HG03139 (cell line): Measurements from ENCODE around the gene LHX6.

ENCODE experiments used
- ATAC-seq: cut with Tn5 transposase; IDR thresholded peaks from one replicate; pipeline ENCODE4 v1.9.1; 2021; ENCODE audit not compliant: unreplicated experiment

LHX6 gene

DNA sequence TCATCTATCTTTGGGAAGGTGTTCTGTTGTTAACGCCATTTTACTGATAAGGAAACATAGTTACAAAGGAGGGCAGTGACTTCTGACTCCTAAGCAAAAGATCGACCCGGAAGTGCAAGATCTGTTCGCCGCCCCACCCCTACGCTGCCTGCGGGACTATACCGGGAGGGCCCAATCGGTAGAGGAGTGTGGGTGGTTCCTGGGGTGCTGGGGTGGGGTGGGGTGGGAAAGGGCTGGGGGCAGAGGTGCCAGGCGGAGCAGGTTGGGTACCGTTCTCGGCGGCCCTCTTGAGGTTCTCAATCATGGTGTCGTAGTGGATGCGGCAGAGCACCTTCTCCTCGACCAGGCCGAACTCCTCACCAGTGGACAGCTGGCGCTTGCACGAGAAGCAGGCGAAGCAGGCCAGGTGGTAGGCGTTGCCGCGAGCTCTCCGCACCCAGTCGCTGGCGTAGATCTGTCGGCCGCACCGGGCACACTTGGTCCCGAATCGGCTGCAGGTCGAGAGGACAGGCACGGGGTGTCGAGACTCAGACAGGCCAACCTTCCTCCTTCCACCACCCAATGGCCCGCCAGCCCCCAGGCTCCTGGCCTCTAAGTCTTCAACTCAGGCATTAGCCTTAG lies 11.8 kb downstream of the LHX6 start:
- ATAC-seq, result no peak

DNA sequence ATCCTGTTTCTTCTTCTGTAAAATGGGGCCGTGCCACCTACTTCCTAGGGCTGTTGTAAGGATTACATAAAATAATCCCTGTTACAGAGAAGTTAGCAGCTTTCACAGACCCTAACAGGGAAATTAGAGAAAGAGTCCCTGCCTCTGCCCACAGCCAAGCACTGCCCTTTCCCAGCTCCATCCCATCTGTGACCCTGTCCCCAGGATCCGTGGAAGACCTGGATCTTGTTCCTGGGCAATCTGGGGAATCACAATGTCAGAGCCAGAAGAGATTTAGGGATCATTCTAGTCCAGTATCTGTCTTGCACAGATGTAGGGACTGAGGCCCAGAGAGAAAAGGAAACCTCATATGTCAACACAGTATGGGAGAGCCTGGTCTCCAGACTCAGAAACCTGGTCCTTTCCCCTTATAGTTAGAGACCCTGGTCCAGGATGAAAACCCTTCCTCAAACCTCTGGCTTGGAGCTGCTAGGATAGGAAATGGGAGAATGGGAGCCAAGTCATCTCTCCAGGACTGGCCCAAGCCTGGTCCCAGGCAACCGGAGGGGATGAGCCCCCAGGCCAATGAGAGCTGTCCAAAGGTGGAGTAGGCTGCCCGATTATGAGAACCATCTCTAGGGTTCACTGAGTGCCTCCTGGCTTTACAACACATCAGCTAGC lies 12.5 kb downstream of the LHX6 start:
- ATAC-seq, result no peak

DNA sequence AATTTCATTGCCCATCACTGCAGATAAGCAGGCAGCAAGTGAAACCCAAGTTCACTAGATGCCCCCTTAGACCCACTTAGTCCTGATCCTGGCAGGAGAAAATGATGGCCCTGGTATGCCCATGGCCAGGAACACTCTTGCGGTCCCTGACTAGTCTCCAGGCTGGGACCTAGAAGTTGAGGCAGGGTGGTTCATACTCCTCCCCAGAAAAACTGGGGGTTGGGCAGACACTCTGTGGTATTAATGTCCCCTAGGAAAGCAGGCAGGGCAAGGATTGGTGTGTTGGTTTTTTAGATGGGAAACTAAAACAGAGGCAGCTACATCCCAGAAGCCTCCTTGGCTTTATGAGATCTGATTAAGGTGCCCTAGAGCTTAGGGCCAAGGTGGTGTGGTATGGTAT lies 13.1 kb downstream of the LHX6 start:
- no peak for ATAC-seq

DNA sequence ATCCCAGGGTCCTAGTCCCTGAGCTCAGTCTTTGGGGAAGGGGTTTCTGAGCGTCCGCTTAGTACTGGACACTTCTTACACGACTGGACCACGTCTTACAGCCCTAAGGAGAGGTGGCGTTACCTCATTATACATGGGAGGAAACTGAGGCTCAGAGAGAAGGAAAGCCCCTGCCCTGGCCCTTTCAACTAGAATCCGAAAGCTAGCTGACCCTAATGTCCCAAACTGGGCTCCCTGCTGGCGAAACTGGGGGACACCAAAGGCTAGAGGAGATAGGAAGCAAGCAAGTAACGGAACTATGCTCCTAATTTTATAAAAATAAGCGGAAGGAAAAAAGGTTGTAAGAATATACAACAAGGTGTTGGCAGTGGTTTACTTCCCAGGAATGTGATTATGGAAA lies 14.2 kb downstream of the LHX6 start:
- ATAC-seq, result no peak

DNA sequence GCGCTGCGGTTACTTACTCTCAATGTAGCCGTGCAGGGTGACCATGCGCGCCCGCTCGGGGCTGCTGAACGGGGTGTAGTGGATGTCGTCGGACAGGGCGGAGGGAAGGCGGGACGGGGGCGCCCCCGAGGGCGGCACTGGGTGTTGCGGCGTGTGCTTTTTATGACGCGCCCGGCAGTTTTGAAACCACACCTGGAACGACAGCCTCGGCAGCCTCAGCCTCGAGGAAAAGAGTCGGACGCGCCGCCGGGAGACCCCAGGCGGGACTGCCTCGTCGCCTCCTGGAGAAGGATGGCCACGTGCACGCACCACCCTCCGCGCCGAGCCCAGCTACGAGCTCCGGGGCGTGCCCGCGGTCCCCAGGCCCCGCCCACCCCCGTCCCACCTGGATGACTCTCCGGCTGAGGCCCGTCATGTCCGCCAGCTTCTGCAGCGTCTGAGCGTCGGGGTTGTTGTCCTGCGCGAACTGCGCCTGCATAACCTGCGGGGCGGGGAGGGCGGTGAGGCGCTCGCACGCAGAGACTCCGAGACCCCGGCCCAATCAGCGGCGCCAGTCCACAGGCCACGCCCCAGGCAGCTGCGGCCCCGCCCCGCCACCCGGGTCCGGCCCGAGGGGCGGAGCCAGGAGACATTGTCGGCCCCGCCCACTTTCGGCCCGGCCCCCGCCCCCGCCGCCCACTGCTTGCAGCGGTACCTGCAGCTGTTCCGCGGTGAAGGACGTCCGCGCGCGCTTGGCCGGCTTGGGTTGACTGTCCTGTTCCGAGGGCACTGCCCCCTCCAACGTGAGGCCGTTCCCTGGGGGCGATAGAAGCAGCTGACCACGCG lies 15.0 kb downstream of the LHX6 start:
- ATAC-seq, result peak; percentile 46

DNA sequence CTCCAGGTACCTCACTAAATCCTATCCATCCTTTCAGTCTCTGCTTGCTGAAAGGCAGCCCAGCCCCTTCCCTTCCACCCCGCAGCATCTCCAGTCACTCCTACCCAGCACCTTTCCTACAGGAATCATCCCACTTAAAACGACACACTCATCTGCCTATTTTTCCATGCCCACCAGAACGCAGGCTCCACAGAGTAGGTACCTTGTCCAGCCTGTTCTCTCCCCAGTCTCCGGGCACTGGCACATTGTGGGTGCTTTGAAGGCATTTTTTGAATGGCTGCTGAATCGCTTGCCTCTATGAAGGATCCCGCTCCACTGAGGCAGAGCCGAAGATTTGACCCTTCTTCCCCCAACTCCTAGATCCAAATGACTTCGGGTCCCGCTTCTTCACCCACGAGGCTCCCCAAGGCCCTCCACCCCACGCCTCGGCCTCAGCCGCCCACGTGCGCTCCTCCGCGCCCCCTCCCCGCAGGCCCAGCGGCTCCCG lies 15.6 kb downstream of the LHX6 start:
- no peak for ATAC-seq

DNA sequence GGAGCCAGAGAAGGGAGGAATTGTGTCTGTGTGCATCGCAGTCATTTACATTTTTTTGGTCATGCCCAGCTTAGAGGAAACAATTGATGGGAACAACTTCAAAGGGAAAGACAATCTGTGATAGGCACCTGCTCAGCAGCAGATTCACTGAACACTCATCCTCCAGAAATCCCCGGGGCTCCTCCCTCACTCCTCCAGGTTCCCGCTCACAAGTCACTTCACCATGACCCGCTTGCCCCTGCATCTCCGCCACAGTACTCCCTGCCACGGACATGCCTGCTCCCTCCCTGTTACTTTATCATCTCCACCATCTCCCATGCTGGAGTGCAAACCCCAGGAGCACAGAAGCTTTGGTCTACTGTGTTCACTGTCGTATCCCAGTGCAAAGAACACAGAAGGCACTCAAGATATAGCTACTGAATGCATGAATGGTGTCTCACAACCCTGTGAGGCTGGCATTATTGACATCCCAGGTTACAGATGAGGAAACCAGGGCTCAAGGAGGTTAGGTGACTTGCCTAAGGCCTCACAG lies 16.2 kb downstream of the LHX6 start:
- no peak for ATAC-seq

DNA sequence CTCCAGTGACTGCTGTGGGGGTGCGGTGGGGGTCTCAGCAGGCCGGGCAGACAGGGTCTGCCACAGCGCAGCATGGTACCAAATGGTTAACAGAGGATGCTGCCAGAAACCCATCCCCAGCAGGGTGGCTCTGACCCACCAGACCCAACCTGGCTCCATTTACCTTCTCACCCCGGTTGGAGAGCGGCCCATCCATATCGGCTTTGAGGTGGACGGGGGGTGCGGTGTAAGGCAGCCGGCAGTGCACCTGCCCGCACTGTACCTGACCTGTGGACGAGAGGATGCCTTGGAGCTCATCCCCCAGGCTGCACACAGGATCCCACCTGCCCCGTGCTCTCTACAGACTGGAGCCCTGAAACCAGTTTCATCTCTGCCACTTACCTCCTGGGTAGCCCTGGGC lies 19.3 kb downstream of the LHX6 start:
- no peak for ATAC-seq

DNA sequence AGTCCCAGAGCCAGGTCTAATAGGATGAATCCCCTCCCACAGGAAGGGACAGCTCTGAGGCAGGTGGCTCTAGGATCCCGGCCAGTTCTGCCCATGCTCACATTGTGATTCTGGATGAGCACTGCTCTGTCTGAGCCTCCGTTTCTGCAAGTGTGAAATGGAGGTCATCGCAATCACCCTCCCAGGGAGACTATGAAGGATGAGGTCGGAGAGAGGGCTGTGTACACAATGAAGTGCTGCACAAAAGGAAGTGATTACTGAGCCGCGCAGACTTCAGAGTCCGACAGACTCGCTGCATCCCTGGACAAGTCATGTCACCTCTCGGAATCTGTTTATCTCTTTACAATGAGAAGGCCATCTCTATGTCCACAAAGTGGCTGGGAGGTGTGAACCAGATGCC lies 21.7 kb downstream of the LHX6 start:
- ATAC-seq, result no peak

DNA sequence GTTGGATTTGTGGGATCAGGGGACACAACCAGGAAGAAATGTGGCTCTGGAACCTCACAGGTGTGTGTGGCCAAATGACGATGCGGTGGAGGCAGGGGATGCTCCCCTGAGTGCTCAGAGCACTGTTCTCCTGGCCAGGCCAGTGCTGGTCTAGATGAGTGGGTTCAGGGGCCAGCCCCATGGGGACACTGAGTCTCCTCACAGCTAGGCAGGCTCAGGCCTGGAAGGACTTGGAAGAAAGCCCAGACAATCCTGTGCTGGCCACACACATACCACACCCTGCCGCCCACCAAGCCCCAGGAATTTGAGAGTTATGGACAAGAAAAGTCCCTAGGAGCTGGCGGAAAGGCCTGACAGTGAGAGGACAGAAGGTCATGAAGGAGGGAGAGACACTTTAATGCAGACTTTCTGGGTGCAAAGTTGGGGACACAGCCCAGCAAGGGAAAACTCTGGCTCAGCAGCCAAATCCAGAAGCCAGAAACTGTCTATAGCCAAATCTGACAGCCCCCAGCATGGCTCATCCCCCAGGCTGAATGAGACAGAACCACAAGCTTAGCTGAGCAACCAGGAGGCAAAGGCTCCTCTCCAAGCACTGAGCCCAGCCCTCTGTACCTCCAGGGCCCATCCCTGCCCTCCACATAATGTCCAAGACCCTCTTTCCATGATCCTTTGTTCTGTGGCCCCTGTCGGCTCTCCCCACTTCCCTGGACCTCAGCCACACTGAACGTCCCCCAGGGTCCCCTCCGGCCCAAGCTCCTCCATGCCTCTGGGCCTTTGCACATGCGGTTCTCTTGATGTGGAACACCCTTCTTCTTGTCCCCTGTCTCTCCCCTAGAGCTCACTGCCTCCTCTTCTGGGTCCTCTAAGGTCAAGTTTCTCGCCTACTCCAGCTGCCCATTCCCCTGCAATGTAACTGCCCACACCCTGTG lies 22.4 kb downstream of the LHX6 start:
- ATAC-seq, result no peak

DNA sequence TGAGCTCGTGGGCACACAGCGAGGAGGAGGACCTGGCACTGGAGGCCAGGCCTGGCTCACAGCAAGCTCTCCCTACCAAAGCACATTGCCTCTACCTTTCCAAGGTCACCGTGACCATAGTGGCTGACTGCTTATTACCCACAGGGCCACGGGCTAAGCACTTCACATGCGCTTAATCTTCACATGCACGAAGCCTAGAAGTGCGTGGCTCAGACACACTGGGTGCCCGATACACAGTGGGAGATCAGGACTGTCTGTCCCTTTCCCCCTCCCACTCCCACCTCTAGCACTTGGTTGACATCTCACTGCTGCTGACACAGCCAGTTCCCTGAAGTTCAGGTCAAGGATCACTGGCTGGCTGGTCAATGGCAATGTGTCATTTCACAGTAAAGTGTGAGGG lies 23.6 kb downstream of the LHX6 start:
- no peak for ATAC-seq

DNA sequence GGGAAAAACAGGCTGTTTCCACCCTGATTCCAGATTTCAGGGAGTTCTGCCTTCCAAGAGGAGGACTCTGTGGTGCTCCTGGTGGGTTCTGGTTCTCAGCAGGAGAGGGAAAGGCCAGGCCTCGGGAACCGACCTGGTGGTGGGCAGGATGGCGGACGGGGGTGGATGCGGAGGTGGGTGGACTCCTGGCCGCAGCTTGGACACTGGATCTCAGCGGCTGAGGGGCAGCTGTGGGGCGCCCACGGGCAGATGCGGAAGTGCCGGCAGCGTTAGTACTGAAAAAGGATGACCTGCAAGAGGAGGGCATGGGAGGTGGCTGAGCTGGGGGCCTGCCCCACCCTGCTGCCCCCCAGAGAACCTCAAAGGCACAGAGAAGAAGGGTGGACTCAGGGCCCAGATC lies 24.3 kb downstream of the LHX6 start:
- ATAC-seq, result no peak

DNA sequence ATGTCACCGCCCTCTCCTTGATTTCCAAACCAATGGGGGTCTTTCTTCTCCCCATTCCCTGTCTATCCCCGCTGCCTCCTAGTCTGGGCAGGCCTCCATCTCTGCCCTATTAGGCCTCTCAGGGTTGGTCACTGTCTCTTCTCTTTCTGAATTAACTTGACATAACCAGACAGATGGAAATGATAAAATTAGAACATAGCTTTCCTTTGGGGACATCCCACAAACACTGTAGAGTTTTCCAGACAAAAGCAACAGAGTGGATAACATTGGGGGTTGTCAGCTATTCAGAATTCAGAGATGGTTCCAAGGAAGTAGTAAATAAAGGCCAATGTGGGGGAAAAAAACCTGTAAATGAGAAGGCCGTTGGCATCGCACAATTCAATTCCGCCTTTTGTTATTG lies 24.7 kb downstream of the LHX6 start:
- ATAC-seq, result no peak

DNA sequence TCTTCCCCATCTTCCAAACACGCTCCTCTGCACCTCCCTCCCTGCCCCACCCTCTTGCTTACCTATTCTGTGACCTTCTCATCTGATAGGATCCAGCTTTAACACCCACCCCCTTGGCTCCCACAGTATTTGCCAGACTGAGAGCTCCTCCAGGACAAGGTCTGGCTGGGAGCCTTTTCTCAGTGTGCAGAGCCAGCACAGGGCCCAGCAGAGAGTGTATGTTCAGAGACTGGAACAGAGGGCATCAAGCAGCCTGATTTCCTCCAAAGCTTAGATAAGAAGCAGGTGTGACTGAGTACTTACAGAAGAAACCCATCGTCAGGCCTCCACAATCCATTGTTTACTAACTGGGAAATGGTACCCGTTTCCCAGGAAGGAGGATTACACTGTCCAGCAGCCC lies 26.6 kb downstream of the LHX6 start:
- no peak for ATAC-seq

DNA sequence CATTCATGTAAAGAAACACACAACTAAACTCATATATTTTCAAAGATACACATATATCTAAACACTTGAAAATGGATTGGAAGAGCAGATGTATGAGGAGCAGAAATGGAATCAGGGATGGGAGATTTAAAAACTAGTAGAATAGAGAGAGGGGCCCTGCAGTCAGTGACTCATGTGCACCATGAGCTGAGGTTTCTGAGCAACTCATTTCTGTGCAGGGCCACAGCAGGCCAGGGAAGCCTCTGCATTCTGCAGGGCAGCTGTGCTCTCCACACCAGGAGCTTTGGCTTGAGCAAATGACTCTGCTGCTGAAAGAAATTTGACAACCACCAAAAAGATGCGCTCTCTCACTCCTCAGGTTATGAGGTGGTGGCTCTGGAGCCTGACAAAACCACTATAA lies 27.1 kb downstream of the LHX6 start:
- no peak for ATAC-seq

DNA sequence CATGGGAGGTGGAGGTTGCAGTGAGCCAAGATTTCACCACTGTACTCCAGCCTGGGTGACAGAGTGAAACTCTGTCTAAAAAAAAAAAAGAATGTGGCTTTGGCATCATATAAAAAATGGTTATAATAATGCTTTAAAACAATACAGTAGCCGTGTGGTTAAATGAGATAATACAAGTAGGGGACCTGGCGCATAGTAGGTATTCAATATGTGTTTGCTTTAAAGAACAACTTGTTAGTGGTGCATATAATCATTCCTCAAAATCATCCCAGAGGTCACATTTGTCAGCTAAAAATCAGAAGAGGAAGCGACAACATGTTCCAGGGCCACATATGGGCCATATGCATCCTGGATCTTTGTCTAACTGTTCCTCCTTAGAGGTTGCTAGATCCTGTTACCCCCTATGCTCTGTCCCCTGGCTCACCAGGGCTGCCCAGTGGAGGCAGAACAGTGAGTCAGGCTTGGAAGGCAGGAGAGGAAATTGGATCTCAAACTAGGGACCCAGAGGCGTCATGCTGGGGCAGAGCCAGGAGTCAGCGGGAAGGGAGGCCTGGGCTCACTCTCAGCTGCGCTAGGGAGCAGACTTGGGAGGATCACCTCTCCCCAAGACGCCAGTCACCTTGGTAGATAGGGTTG lies 27.7 kb downstream of the LHX6 start:
- no peak for ATAC-seq

DNA sequence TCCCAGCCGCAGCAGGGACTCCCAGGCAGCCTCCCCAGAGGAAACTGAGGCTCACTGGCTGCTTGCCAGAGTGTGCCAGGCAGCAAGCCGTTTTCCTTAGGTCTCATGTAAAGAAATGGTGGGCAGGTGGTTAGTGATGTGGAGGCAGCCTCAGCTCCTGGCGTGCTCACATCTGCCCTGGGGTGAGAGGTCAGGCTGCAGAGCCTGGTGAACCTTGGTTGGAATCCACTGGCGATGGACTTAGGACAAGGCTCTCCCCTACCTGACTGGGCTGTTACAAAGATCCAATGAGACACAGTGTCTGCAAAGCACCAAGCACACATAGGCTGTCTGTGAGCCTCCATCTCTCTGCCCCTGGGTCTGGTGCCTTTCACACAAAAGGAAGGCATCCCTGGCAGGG lies 30.9 kb downstream of the LHX6 start:
- ATAC-seq, result no peak

DNA sequence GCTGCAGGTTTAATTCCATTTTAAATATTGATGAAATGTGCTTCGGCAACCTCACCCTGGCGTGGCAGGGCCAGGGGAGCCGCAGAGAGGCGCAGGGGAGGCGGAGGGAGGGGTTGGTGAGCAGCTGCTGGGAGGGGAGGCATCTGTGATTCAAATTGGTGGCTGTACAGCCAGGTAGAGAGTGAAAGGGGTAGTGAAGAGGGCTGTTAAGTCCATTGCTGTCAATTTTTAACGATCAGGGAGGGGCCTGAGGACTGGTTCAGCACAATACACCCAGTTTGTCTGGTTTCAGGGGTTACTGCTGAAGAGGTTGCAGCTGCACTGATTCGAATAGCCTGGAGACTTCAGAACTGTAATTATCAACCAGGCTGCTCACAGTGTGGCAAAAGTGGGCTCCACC lies 31.3 kb downstream of the LHX6 start:
- no peak for ATAC-seq

DNA sequence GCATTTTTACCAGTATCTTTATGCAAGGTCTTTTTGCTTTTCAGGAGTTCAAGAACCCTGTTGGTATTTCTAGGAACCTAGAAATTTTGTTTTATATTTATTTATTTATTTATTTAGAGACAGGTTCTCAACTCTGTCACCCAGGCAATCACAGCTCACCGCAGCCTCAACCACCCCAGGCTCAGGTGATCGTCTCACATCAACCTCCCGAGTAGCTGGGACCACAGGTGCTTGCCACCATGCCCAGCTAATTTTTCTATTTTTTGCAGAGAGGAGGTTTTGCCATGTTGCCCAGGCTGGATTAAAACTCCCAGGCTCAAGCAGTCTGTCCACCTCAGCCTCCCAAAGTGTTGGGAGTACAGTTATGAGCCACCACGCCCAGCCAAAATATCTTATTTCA lies 32.9 kb downstream of the LHX6 start:
- no peak for ATAC-seq

DNA sequence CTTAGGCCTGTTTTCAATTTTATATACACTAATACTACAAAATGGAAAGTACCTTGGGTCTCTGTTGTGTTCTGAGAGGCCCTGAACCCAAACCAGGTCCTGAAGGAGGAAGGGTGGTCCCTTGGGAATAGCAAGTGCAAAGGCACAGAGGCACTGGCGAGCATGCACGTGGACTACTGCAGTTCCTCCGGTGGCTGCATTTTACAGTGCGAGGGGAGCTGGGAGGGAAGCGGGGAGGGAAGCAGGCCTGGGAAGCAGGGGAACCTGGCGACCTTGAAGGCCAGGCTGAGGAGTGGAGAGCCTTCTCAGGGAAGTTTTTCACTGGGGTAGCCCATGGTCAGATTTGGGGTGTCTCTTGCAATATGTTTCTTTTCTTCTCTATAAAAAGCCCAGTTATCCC lies 35.1 kb downstream of the LHX6 start:
- no peak for ATAC-seq
